NB4 (cell line): ENCODE results near the gene LRRC28.

Experiments
- MAX ChIP-seq: IDR thresholded peaks from 2 replicates; pipeline ENCODE4 v1.6.1; 2011; ENCODE audit warnings: low read depth, low read length
- MYC ChIP-seq: IDR thresholded peaks from 2 replicates; pipeline ENCODE4 v1.6.1; 2011; ENCODE audit warnings: low read depth, low read length
- TF ChIP-seq, protein P1 (sequence below): IDR thresholded peaks from one replicate; pipeline ENCODE4 v1.5.1; 2012; ENCODE audit warnings: low read depth, low read length

DNA sequence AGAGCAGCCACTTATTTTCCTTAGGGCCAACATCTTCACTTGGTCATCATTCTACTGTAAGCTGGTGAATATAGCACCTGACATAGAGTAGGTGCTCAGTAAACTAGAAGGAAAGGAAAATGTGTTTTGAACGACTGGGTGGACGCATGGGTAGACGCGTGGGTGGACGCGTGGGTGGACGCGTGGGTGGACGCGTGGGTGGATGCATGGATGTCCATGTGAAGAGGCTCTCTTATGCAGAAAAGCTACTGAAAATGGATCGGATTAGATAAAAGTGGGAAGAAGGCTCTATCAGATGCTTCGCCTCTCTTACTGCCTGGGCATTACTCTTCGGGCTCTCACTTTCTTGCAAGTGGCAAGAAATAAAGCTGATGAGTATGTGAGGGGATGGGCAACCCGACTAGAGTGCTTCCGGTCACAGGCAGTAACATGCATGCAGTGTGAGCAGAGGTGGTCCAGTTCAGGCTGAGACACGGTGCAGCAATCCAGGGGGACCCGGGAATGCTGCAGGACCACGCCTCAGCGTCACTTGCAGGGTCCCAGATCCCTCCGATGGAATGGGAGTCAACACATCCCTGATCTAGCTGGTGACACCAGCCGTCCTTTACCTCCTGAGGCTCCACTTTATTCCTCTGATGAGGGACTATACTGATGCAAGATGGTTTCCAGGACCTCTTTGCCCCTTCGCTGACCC is 176.5 kb downstream of the LRRC28 start:
- TF ChIP-seq, protein P1, sequence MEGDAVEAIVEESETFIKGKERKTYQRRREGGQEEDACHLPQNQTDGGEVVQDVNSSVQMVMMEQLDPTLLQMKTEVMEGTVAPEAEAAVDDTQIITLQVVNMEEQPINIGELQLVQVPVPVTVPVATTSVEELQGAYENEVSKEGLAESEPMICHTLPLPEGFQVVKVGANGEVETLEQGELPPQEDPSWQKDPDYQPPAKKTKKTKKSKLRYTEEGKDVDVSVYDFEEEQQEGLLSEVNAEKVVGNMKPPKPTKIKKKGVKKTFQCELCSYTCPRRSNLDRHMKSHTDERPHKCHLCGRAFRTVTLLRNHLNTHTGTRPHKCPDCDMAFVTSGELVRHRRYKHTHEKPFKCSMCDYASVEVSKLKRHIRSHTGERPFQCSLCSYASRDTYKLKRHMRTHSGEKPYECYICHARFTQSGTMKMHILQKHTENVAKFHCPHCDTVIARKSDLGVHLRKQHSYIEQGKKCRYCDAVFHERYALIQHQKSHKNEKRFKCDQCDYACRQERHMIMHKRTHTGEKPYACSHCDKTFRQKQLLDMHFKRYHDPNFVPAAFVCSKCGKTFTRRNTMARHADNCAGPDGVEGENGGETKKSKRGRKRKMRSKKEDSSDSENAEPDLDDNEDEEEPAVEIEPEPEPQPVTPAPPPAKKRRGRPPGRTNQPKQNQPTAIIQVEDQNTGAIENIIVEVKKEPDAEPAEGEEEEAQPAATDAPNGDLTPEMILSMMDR = no peak
- TF ChIP-seq MYC (no peak), MAX (no peak)
